ENCODE measurements around the gene ZNF532. TPM values are rescaled to one million over a fixed set of nuclear protein-coding genes. Genes with fewer than 3 reads are reported as not detected.

ZNF532 gene
- total RNA-seq, 1 donor: 49.6 TPM

GRCh38 chr18:58991167-58991798 lies 126.6 kb downstream of the ZNF532 start:
- Histone ChIP-seq H3K36me3 (ENCODE audit: insufficient read depth, low read length) (no peaks in the 10 kb centered on the region), H3K9me3 (ENCODE audit: low read depth, low read length) (no peaks in the 10 kb centered on the region), H3K4me2 (ENCODE audit: insufficient read depth, low read length) (peak overlapping the region; percentile 0), H3K4me3 (ENCODE audit: insufficient read depth, low read length) (no peak overlapping the region), H4K20me1 (ENCODE audit: insufficient read depth, low read length) (no peaks in the 10 kb centered on the region), H3K79me2 (ENCODE audit: insufficient read depth, low read length) (no peaks in the 10 kb centered on the region), H3K4me1 (ENCODE audit: insufficient read depth, low read length) (peaks cover 43% of the 10 kb centered on the region), H3K27ac (ENCODE audit: low read depth, low read length) (peak overlapping the region; percentile 96), H3K27me3 (ENCODE audit: insufficient read depth, low read length) (no peaks in the 10 kb centered on the region), H2AFZ (ENCODE audit: low read length) (no peak overlapping the region)
- no peak for TF ChIP-seq CTCF (IDR thresholded peaks at IDR 0.05; ENCODE audit: extremely low read depth, low read depth, low read length)
- DNase-seq (ENCODE audit: insufficient read length, low spot score, missing footprints): no peak

- Histone ChIP-seq H2AFZ (ENCODE audit: low read length) (peak overlapping the region; percentile 17), H3K4me3 (ENCODE audit: insufficient read depth, low read length) (no peak overlapping the region), H3K27me3 (ENCODE audit: insufficient read depth, low read length) (no peaks in the 10 kb centered on the region), H3K79me2 (ENCODE audit: insufficient read depth, low read length) (no peaks in the 10 kb centered on the region), H3K4me1 (ENCODE audit: insufficient read depth, low read length) (peaks cover 51% of the 10 kb centered on the region), H3K9me3 (ENCODE audit: low read depth, low read length) (no peaks in the 10 kb centered on the region), H3K4me2 (ENCODE audit: insufficient read depth, low read length) (peak overlapping the region; percentile 49), H3K27ac (ENCODE audit: low read depth, low read length) (peak overlapping the region; percentile 96), H4K20me1 (ENCODE audit: insufficient read depth, low read length) (no peaks in the 10 kb centered on the region), H3K36me3 (ENCODE audit: insufficient read depth, low read length) (no peaks in the 10 kb centered on the region)
- TF ChIP-seq CTCF (IDR thresholded peaks at IDR 0.05; ENCODE audit: extremely low read depth, low read depth, low read length): no peak
- DNase-seq (ENCODE audit: insufficient read length, low spot score, missing footprints): no peak
Measured at GRCh38 chr18:58992301-58993231, 127.9 kb downstream of the ZNF532 start.

- H3K4me1 ChIP-seq (ENCODE audit: insufficient read depth, low read length): peaks cover 58% of the 10 kb centered on the region
- TF ChIP-seq CTCF (IDR thresholded peaks at IDR 0.05; ENCODE audit: extremely low read depth, low read depth, low read length): no peak
Measured at GRCh38 chr18:58993260-58993659, 128.6 kb downstream of the ZNF532 start.

GRCh38 chr18:58995663-58996062 lies 131.0 kb downstream of the ZNF532 start:
- no peaks in the 10 kb centered on the region for H3K9me3 ChIP-seq (ENCODE audit: low read depth, low read length)
- DNase-seq (ENCODE audit: insufficient read length, low spot score, missing footprints): no peak
- no peaks in the 10 kb centered on the region for H3K36me3 ChIP-seq (ENCODE audit: insufficient read depth, low read length)
- peak overlapping the region; percentile 58 for H3K4me2 ChIP-seq (ENCODE audit: insufficient read depth, low read length)
- H3K79me2 ChIP-seq (ENCODE audit: insufficient read depth, low read length): no peaks in the 10 kb centered on the region
- peaks cover 68% of the 10 kb centered on the region for H3K4me1 ChIP-seq (ENCODE audit: insufficient read depth, low read length)
- H3K27ac ChIP-seq (ENCODE audit: low read depth, low read length): peak overlapping the region; percentile 82
- no peaks in the 10 kb centered on the region for H4K20me1 ChIP-seq (ENCODE audit: insufficient read depth, low read length)
- H2AFZ ChIP-seq (ENCODE audit: low read length): no peak overlapping the region
- H3K27me3 ChIP-seq (ENCODE audit: insufficient read depth, low read length): no peaks in the 10 kb centered on the region
- peak overlapping the region; percentile 10 for H3K4me3 ChIP-seq (ENCODE audit: insufficient read depth, low read length)
- TF ChIP-seq CTCF (IDR thresholded peaks at IDR 0.05; ENCODE audit: extremely low read depth, low read depth, low read length): no peak

More at GRCh38 chr18:58993260-58993659, 128.6 kb downstream of the ZNF532 start:
- Histone ChIP-seq H4K20me1 (ENCODE audit: insufficient read depth, low read length) (no peaks in the 10 kb centered on the region), H3K79me2 (ENCODE audit: insufficient read depth, low read length) (no peaks in the 10 kb centered on the region), H3K27me3 (ENCODE audit: insufficient read depth, low read length) (no peaks in the 10 kb centered on the region), H3K4me2 (ENCODE audit: insufficient read depth, low read length) (peak overlapping the region; percentile 49), H3K27ac (ENCODE audit: low read depth, low read length) (peak overlapping the region; percentile 96), H2AFZ (ENCODE audit: low read length) (no peak overlapping the region), H3K9me3 (ENCODE audit: low read depth, low read length) (no peaks in the 10 kb centered on the region), H3K36me3 (ENCODE audit: insufficient read depth, low read length) (no peaks in the 10 kb centered on the region), H3K4me3 (ENCODE audit: insufficient read depth, low read length) (no peak overlapping the region)
- DNase-seq (ENCODE audit: insufficient read length, low spot score, missing footprints): no peak

Data from osteoblast (primary cell).